LNCaP clone FGC (cell line): ENCODE data around the gene SIRPB2.

Experiments used
- DNase-seq: peaks from one replicate; pipeline ENCODE4 v3.0.0-alpha.2; 2011; ENCODE audit warnings: low read depth
- H3K4me3 ChIP-seq: 2 replicates; pipeline ENCODE4 v1.5.1; 2011; ENCODE audit warnings: mild to moderate bottlenecking, low read depth, low read length, control low read depth
- TF ChIP-seq, protein P1 (sequence below): IDR thresholded peaks from 2 replicates; pipeline ENCODE4 v1.5.1; 2012; ENCODE audit warnings: mild to moderate bottlenecking; ENCODE audit not compliant: control insufficient read depth, insufficient read depth; ENCODE audit errors: extremely low read depth

The SIRPB2 gene

DNA sequence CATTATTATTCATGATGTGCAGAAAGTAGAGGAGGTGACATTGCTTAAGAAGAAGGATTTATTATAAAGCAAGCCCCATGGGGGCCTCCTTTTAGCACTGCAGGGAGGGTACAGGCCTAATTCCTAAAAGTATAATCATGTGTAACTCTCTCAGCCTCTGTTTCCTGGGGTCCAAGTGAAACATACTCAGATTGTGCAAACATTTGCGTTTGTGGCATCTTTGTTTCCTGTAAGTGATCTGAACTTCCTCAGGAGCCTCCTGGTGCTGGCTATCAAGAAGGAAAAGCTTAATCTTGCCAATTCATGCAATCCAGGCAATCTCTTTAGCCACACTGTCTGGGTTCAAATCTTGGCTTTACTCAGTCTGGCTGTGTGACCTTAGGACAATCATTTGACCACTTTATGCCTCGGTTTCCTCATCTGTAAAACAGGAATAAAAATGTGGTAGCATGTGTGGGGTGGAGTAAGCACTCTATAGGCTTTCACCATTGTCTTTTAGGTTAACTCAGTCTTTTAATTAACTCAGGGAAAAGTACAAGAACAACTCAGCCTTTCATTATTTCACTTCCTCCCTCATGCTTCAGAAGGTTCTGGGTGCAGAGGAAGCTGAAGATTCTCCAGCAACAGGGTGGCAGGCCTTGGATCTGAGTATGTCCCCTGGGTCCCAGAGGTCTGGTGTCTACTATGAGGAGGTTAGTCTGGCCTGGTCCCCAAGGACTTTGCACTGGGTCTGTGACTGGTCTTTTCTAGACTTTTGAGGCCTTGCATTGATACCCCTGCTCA is 831 bp upstream of the SIRPB2 start:
- DNase-seq = no peak
- H3K4me3 ChIP-seq = no peak overlapping the region
- TF ChIP-seq, protein P1, sequence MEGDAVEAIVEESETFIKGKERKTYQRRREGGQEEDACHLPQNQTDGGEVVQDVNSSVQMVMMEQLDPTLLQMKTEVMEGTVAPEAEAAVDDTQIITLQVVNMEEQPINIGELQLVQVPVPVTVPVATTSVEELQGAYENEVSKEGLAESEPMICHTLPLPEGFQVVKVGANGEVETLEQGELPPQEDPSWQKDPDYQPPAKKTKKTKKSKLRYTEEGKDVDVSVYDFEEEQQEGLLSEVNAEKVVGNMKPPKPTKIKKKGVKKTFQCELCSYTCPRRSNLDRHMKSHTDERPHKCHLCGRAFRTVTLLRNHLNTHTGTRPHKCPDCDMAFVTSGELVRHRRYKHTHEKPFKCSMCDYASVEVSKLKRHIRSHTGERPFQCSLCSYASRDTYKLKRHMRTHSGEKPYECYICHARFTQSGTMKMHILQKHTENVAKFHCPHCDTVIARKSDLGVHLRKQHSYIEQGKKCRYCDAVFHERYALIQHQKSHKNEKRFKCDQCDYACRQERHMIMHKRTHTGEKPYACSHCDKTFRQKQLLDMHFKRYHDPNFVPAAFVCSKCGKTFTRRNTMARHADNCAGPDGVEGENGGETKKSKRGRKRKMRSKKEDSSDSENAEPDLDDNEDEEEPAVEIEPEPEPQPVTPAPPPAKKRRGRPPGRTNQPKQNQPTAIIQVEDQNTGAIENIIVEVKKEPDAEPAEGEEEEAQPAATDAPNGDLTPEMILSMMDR = no peak

DNA sequence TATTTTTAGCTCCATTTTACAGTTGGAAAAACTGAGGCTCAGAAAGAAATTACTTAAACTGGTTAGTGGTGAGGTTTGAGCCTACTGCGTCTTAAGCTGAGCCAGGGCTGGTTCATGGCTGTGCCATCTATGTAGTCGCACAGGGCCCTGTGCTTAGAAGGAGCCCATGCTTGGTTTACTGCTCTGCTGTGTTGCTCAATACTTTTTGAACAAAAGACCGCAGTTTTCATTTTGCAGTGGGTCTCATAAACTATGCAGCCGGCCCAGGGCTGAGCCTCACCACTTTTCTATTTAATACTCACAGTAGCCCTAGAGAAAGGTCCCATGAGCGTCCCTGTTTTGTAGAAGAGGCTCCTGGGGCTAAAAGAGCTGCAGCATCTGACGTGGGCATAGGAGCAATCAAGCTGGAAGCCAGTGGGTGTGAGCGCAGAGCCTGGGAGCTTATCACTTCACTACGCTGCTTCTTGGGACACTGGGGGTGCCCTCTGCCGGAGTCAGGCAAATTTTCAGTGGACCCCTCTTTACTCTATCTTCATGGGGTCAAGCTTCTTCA is 501 bp downstream of the SIRPB2 start:
- DNase-seq = no peak
- no peak overlapping the region for H3K4me3 ChIP-seq
- TF ChIP-seq, protein P1 = no peak

DNA sequence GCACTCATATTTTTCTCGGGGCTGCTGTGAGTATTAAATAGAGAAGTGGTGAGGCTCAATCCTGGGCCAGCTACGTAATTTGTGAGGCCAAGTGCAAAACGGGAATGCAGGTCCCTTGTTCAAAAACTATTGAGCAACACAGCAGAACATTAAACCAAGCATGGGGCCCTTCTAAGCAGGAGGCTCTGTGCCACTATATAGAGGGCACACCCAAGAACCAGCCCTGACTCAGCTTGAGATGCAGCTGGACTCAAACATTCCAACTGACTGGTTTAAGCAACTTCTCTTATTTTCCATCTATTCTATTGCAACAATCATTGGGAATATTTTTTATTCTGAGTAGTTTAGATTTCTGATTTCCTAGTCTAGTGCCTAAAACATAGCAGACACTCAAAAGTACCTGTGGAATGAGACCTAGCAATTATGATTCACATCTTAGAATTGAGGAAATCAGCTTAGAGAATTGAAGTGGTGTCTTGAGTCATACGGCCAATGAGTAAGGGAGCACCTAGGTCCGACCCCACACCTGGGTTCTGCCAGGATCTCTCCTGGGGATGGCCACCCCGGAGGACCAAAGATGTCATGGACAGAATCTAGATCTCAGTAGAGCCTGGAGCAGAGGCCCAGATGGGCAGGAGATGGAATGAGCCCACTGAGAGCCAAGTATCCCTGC is 1.3 kb downstream of the SIRPB2 start:
- no peak overlapping the region for H3K4me3 ChIP-seq
- no peak for DNase-seq
- TF ChIP-seq, protein P1 = no peak

DNA sequence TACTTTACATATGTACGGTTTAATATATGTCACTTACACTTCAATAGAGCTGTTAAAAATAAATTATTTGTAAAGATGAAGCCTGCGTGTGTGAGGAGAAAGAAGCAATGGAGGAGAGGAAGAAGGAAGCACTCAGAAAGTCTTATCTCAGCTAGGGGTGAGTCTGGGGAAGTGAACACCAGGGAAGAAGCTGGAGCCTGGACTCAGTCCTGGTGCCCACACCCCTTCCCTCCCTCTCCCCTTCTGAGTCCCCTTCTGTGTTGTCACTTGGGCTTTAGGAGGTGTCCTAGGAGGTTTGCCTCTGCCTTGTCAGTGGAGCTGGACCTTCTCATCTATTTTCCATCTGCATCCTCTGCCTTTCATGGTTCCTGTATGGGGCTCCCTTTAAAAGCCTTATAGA is 1.9 kb downstream of the SIRPB2 start:
- TF ChIP-seq, protein P1 = no peak
- DNase-seq = no peak
- H3K4me3 ChIP-seq = no peak overlapping the region

DNA sequence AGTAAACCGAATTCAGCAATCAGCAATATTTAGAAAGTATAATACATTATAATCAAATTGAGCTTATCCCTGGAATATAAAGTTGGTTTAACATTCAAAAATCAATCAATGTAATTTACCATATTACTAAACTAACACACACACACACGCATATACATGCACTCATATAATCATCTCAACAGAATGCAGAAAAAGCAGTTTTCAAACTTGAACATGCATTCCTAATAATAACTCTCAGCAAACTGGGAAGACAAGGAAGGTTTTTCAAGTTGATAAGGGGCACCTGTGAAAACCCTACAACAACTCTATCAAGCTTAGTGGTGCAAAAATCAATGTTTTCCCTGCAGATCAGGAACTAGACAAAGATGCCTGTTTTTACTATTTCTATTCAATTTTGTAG is 4.7 kb downstream of the SIRPB2 start:
- no peak overlapping the region for H3K4me3 ChIP-seq
- TF ChIP-seq, protein P1 = no peak
- DNase-seq = no peak

DNA sequence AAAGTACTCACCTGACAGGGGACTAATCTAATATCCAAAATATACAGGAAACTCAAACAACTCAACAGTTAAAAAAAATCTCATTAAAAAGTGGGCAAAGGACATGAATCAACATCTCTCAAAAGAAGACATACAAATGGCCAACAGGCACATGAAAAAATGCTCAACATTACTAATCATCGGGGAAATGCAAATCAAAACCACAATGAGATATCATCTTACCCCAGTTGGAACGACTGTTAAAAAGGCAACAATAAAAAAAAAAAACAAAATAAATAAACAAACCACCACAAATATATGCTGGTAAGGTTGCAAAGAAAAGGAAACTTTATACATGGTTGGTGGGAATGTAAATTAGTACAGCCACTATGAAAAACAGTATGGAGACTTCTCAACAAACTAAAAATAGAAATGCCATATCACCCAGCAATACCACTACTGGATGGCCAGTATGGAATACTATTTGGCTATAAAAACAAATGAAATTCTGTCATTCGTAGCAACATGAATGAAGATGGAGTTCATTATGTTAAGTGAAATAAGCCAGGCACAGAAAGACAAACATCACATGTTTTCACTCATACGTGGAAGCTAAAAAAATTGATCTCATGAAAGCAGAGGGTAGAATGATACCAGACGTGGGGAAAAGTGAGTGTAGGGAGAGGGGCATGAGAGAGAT is 6.6 kb downstream of the SIRPB2 start:
- H3K4me3 ChIP-seq = no peak overlapping the region
- TF ChIP-seq, protein P1 = no peak
- DNase-seq = no peak
